Activated B cell treated with CpG ODN at 0.5 μM for 24 hours (primary cell): ENCODE data around the gene FAM210A. TPM values are rescaled to one million over a fixed set of nuclear protein-coding genes. Genes with fewer than 3 reads are reported as not detected.

ENCODE experiments used
- ATAC-seq: fragments of 200-7000 bp; cut with Tn5 transposase; one replicate; pipeline ENCODE4 v1.10.0; 2021; ENCODE audit warnings: low read depth, mild to moderate bottlenecking, moderate library complexity
- CTCF ChIA-PET: fragments of 350-600 bp; sonication (Branson Sonifier 250); formaldehyde crosslinking; loops from one replicate; lab custom pipeline; 2021; ENCODE audit warnings: antibody characterized with exemption; lab: Charles Lee
- POLR2A ChIA-PET: fragments of 350-600 bp; sonication (Branson Sonifier 250); formaldehyde crosslinking; loops from one replicate; lab custom pipeline; 2021; ENCODE audit warnings: antibody characterized with exemption; lab: Charles Lee
- DNase-seq: peaks from one replicate; pipeline ENCODE4 v3.0.0; 2022
- H3K27ac Mint-ChIP-seq: one replicate; pipeline ENCODE4 v1.8.0; 2020; ENCODE audit warnings: mixed read lengths
- H3K27me3 Mint-ChIP-seq: one replicate; pipeline ENCODE4 v1.8.0; 2021; ENCODE audit warnings: mixed read lengths
- H3K36me3 Mint-ChIP-seq: one replicate; pipeline ENCODE4 v1.8.0; 2021; ENCODE audit warnings: low read depth, mixed read lengths
- H3K4me1 Mint-ChIP-seq: one replicate; pipeline ENCODE4 v1.8.0; 2021; ENCODE audit warnings: mixed read lengths
- H3K4me3 Mint-ChIP-seq: one replicate; pipeline ENCODE4 v1.8.0; 2020; ENCODE audit warnings: mild to moderate bottlenecking, mixed read lengths
- H3K9me3 Mint-ChIP-seq: one replicate; pipeline ENCODE4 v1.8.0; 2020; ENCODE audit warnings: mixed read lengths
- CTCF ChIP-seq: fragments of 200-600 bp; IDR thresholded peaks from one replicate; pipeline ENCODE4 v1.8.0; 2022; ENCODE audit warnings: antibody characterized with exemption, mild to moderate bottlenecking
- intact Hi-C: fragments of 100-400 bp; cut with micrococcal nuclease; formaldehyde crosslinking; loops from one replicate; pipeline ENCODE4 v1.15.1; 2024
- total RNA-seq: library from RNA; stranded (reverse); gene quantifications from 2 replicates; pipeline ENCODE4 v1.2.3, GENCODE V29; 2022

FAM210A gene
- total RNA-seq, 1 donor from 2014 or later, result 12.6 TPM

- ATAC-seq (no peak), DNase-seq (no peak)
- H3K27me3 Mint-ChIP-seq, result no peaks in the 10 kb centered on the region
- POLR2A ChIA-PET, result interaction anchor here (2.3 kb wide), 1 partner anchor 58 kb away, joined by 8 read pairs; no protein-coding TSS in a partner anchor
- no peak overlapping the region for H3K4me3 Mint-ChIP-seq
- intact Hi-C loops, result no loop called here
- TF ChIP-seq CTCF, result no peak
- peak overlapping the region; percentile 35 for H3K27ac Mint-ChIP-seq
- peaks cover 42% of the 10 kb centered on the region for H3K4me1 Mint-ChIP-seq
- CTCF ChIA-PET, result interaction anchor here (1.0 kb wide), 1 partner anchor 63 kb away, joined by 3 read pairs; no protein-coding TSS in a partner anchor
- no peaks in the 10 kb centered on the region for H3K9me3 Mint-ChIP-seq
- peaks cover 53% of the 10 kb centered on the region for H3K36me3 Mint-ChIP-seq
Measured at GRCh38 chr18:13620206-13620672, 106.1 kb downstream of the FAM210A start.

- H3K4me3 Mint-ChIP-seq, result no peak overlapping the region
- H3K9me3 Mint-ChIP-seq, result no peaks in the 10 kb centered on the region
- H3K36me3 Mint-ChIP-seq, result peaks cover 54% of the 10 kb centered on the region
- H3K4me1 Mint-ChIP-seq, result peaks cover 48% of the 10 kb centered on the region
- TF ChIP-seq CTCF, result no peak
- ChIA-PET POLR2A (interaction anchor here (0.9 to 2.3 kb wide), 3 partner anchors 57 to 62 kb away, joined by 3 to 8 read pairs (median 3); no protein-coding TSS in a partner anchor), CTCF (no interaction called here)
- DNase-seq (no peak), ATAC-seq (no peak)
- H3K27ac Mint-ChIP-seq, result no peak overlapping the region
- H3K27me3 Mint-ChIP-seq, result no peaks in the 10 kb centered on the region
- intact Hi-C loops, result loop anchor here (10.0 kb wide), 2 partner anchors 245 to 735 kb away; partner anchors contain the start of gene PTPN2
Measured at GRCh38 chr18:13619505-13620205, 106.7 kb downstream of the FAM210A start.

- no peaks in the 10 kb centered on the region for H3K9me3 Mint-ChIP-seq
- intact Hi-C loops, result loop anchor here (10.0 kb wide), 2 partner anchors 244 to 734 kb away; partner anchors contain the start of gene PTPN2
- ChIA-PET CTCF (no interaction called here), POLR2A (interaction anchor here (0.9 to 11.3 kb wide), 4 partner anchors 45 to 61 kb away, joined by 3 to 1007 read pairs (median 6); no protein-coding TSS in a partner anchor)
- DNase-seq (no peak), ATAC-seq (no peak)
- no peak overlapping the region for H3K4me3 Mint-ChIP-seq
- TF ChIP-seq CTCF, result no peak
- H3K27ac Mint-ChIP-seq, result no peak overlapping the region
- peaks cover 54% of the 10 kb centered on the region for H3K4me1 Mint-ChIP-seq
- no peaks in the 10 kb centered on the region for H3K27me3 Mint-ChIP-seq
- H3K36me3 Mint-ChIP-seq, result peaks cover 55% of the 10 kb centered on the region
Measured at GRCh38 chr18:13618760-13619438, 107.5 kb downstream of the FAM210A start.

- Mint-ChIP-seq H3K4me3 (no peak overlapping the region), H3K27me3 (no peaks in the 10 kb centered on the region), H3K36me3 (peaks cover 53% of the 10 kb centered on the region), H3K4me1 (peaks cover 64% of the 10 kb centered on the region), H3K9me3 (no peaks in the 10 kb centered on the region), H3K27ac (no peak overlapping the region)
- ATAC-seq (no peak), DNase-seq (no peak)
- TF ChIP-seq CTCF, result no peak
- intact Hi-C loops, result loop anchor here (10.0 kb wide), 2 partner anchors 243 to 733 kb away; partner anchors contain the start of gene PTPN2
- ChIA-PET CTCF (interaction anchor here (11.4 kb wide), 1 partner anchor 57 kb away, joined by 171 read pairs; no protein-coding TSS in a partner anchor), POLR2A (interaction anchor here (1.6 to 11.3 kb wide), 3 partner anchors 44 to 60 kb away, joined by 3 to 1007 read pairs (median 8); no protein-coding TSS in a partner anchor)
Measured at GRCh38 chr18:13617826-13618515, 108.4 kb downstream of the FAM210A start.
